ENCODE measurements around the gene CDC73. TPM values are rescaled to one million over a fixed set of nuclear protein-coding genes. Genes with fewer than 3 reads are reported as not detected.

Gene CDC73
- total RNA-seq, 1 experiment from 2014 or later: 62.5 TPM

DNA sequence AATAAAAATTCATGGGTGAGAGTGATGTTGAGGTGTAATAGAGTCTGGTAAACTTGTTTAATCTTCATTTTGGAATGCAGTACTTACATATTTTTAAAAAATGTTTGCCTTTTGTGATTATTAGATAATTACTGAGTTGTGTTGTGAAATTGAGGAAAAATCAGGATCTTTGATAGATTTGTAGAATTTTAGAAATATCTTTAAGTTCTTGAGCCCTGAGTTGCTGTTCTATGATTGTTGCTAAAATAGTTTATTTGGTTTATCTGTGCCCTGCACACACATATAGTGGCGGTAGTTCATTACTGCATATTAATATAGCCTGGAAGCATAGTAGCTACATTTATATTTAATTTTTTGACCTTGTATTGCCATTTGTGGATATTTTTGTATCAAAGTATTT lies 62.9 kb downstream of the CDC73 start:
- Mint-ChIP-seq H3K4me3 (no peak overlapping the region), H3K4me1 (peaks cover 13 to 21% of the 10 kb centered on the region in 2 experiments), H3K36me3 (ENCODE audit: insufficient read depth in 1 of 3, low read depth in 3 of 3) (no peaks in the 10 kb centered on the region; a peak in 1 of 7 replicates), H3K27ac (peak overlapping the region in 1 of 3 experiments; percentile 11; a peak in 1 of 7 replicates), H3K9me3 (no peaks in the 10 kb centered on the region), H3K27me3 (ENCODE audit: low read depth) (no peaks in the 10 kb centered on the region)
- Histone ChIP-seq H3K14ac (ENCODE audit: insufficient read depth, low read length) (no peak overlapping the region), H3K23me2 (ENCODE audit: insufficient read length, low read depth, low read length, poor library complexity, severe bottlenecking) (no peaks in the 10 kb centered on the region), H2BK15ac (ENCODE audit: low read depth, low read length) (no peak overlapping the region), H2BK20ac (ENCODE audit: low read depth, low read length, poor library complexity, severe bottlenecking) (no peak overlapping the region), H2BK5ac (ENCODE audit: insufficient read length, low read length) (no peak overlapping the region), H4K8ac (replicated peaks; ENCODE audit: insufficient read length, low read depth, low read length) (no peak overlapping the region), H3K9me3 (ENCODE audit: control insufficient read depth, low read depth, low read length) (no peaks in the 10 kb centered on the region), H4K91ac (ENCODE audit: insufficient read length, low read depth, low read length) (no peak overlapping the region), H3K9ac (ENCODE audit: extremely low read depth, insufficient read length, low read length) (no peak overlapping the region), H2BK120ac (ENCODE audit: low read depth, low read length, poor library complexity, severe bottlenecking) (no peak overlapping the region), H2BK12ac (ENCODE audit: insufficient read length, low read depth, low read length) (no peak overlapping the region), H4K5ac (ENCODE audit: insufficient read length, low read depth, low read length) (no peak overlapping the region), H3T11ph (ENCODE audit: low read length) (no peak overlapping the region), H3K4me1 (ENCODE audit: insufficient read depth, low read length) (no peaks in the 10 kb centered on the region), H3K56ac (ENCODE audit: insufficient read length, low read depth, low read length) (no peak overlapping the region), H2AFZ (ENCODE audit: low read length) (no peak overlapping the region), H3K4ac (ENCODE audit: low read depth, low read length) (no peak overlapping the region), H3K79me1 (ENCODE audit: insufficient read depth, low read depth, low read length, poor library complexity, severe bottlenecking) (peaks cover 2% of the 10 kb centered on the region), H3K23ac (ENCODE audit: insufficient read length, low read depth, low read length) (no peak overlapping the region), H3K18ac (ENCODE audit: insufficient read length, low read depth, low read length) (no peak overlapping the region), H3K79me2 (ENCODE audit: insufficient read depth, low read length) (no peaks in the 10 kb centered on the region; the same call in 1 of the 2 replicates), H3K27me3 (ENCODE audit: insufficient read depth, low read length) (no peaks in the 10 kb centered on the region), H3K27ac (ENCODE audit: insufficient read length, low read depth, low read length) (no peak overlapping the region), H4K20me1 (ENCODE audit: control insufficient read depth, insufficient read depth, insufficient read length) (no peaks in the 10 kb centered on the region), H3K4me2 (ENCODE audit: insufficient read depth, insufficient read length, low read length) (no peak overlapping the region), H2AK5ac (ENCODE audit: insufficient read length, low read length) (no peak overlapping the region)
- WGBS (ENCODE audit: extremely low coverage, insufficient read length, low lambda C conversion rate): no CpG with 5 or more reads among the region's 1 CpG
- TF ChIP-seq, protein P1, sequence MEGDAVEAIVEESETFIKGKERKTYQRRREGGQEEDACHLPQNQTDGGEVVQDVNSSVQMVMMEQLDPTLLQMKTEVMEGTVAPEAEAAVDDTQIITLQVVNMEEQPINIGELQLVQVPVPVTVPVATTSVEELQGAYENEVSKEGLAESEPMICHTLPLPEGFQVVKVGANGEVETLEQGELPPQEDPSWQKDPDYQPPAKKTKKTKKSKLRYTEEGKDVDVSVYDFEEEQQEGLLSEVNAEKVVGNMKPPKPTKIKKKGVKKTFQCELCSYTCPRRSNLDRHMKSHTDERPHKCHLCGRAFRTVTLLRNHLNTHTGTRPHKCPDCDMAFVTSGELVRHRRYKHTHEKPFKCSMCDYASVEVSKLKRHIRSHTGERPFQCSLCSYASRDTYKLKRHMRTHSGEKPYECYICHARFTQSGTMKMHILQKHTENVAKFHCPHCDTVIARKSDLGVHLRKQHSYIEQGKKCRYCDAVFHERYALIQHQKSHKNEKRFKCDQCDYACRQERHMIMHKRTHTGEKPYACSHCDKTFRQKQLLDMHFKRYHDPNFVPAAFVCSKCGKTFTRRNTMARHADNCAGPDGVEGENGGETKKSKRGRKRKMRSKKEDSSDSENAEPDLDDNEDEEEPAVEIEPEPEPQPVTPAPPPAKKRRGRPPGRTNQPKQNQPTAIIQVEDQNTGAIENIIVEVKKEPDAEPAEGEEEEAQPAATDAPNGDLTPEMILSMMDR (conservative IDR thresholded peaks at IDR 0.05): no peak
- DNase-seq: no peak

Data from H9 (cell line).